H1 (cell line): Measurements from ENCODE around the gene HES5. TPM values are rescaled to one million over a fixed set of nuclear protein-coding genes. Genes with fewer than 3 reads are reported as not detected.

ENCODE experiments used
- CHD7 ChIP-seq: fragments of 300-600 bp; sonication (generic); IDR thresholded peaks from 2 replicates; pipeline ENCODE4 v1.7.1; 2012; ENCODE audit warnings: low read length, moderate library complexity, mild to moderate bottlenecking, inconsistent platforms; ENCODE audit not compliant: insufficient replicate concordance
- GABPA ChIP-seq: IDR thresholded peaks from 2 replicates; pipeline ENCODE4 v1.6.1; 2011; ENCODE audit warnings: mild to moderate bottlenecking, low read length, moderate library complexity, borderline replicate concordance; ENCODE audit not compliant: insufficient read depth
- POLR2AphosphoS5 ChIP-seq: IDR thresholded peaks from 2 replicates; pipeline ENCODE4 v1.6.1; 2011; ENCODE audit warnings: low read depth, low read length
- polyA plus RNA-seq, 7 experiments: library from polyadenylated mRNA; depleted of rRNA in 3 of 7; stranded (reverse) in 5 of 7; unstranded in 2 of 7; fragments of >200 nt in 5 of 7; fragments of 200-250 nt in 2 of 7; gene quantifications; 1 replicate in 5 of 7; 2 replicates in 1 of 7; 4 replicates in 1 of 7; pipeline versions ENCODE4 v1.2.1 to v1.2.3, GENCODE V29; 2011 to 2013; ENCODE audit warnings: missing spikeins in 2 of 7, mixed read lengths in 2 of 7
- total RNA-seq: library from RNA; stranded (reverse); fragmentation: NEBNext Ultra II Directional; extraction: Animal tissue kit (Norgen Biotek cat#: 25700); gene quantifications from 2 replicates; pipeline ENCODE4 v1.2.1, GENCODE V29; 2021

HES5 gene
- total and polyA plus RNA-seq, 2 of the 8 experiments (the other 6 are each of a cell fraction or from before 2014, with no cell fraction given), result 0.22 TPM; not detected in 1

- TF ChIP-seq CHD7, result no peak
- no peak for TF ChIP-seq GABPA
- no peak for TF ChIP-seq POLR2AphosphoS5
These were observed 26.8 kb upstream of the HES5 start (continued) for GRCh38 chr1:2556678-2557481.
